G401 (cell line): Measurements from ENCODE around the gene FCN1. TPM values are rescaled to one million over a fixed set of nuclear protein-coding genes. Genes with fewer than 3 reads are reported as not detected.

ENCODE experiments used
- DNase-seq: peaks from one replicate; pipeline ENCODE4 v3.0.0-alpha.2; 2015; ENCODE audit warnings: low spot score
- in situ Hi-C: cut with HindIII; loops from 2 replicates; pipeline ENCODE4 v1.10.0; 2016; ENCODE audit warnings: low sequenced_read_pairs, mixed read lengths
- total RNA-seq: library from RNA; depleted of rRNA; stranded (reverse); fragments of >200 nt; shearing (Covaris generic); gene quantifications from 2 replicates; pipeline ENCODE4 v1.2.3, GENCODE V29; 2014

FCN1 gene
- total RNA-seq, 1 experiment from 2014 or later = not detected

DNA sequence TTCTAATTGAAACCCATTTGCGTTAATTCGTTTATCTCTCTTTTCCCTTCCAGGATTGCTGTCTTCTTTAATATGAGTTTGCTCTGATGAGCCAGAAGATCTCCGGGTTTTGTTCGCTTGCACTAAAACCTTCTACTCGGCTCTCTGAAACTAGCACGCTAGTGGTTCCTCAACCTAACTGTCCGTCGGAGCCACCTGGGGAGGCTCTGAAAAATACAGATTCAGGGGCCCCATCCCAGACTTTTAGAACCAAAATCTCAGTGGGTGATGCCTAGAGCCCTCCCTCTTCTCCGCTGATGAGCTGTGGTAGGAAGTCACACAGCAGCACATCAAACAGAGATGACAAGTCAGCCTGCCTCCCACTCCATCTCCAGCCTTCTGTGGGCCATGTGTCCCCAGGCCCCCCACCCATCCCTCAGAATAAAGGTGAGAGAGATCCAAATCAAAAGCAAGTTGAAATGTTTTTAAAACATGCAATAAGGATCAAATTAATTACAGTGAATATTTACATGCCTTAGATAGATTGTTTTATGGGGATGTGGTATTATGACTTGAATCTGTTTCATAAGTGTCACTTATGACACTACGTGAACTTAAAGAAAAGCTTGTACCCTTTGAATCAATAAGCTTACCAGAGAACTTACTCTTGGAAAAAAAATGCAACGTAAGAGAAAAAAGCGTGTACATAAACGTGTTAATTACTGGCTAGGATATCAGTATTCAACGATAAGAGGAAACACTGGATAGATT, 20.7 kb downstream of the FCN1 start:
- no peak for DNase-seq
- in situ Hi-C loops = no loop called here

- no peak for DNase-seq
- in situ Hi-C loops = no loop called here
These were observed 21.5 kb downstream of the FCN1 start for GRCh38 chr9:134895908-134896833.

DNA sequence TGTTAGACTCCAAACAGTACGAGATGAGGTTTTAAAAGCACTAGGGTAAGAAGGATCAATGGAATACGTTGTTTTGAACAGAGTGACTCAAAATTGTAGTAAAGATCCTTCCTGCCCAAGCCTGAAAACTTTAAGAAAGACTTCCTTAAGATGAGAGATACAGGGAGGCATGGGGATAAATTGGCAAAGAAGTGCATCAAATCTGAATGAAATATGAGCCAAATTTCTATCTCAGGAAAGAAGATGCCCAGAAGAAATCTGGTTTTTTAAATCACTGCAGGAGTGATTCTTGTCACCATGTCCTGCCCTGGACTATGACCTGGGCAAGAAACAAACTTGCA, 22.2 kb downstream of the FCN1 start:
- no peak for DNase-seq
- in situ Hi-C loops = no loop called here

GRCh38 chr9:134895097-134895496, 22.6 kb downstream of the FCN1 start:
- no peak for DNase-seq
- in situ Hi-C loops = no loop called here

DNA sequence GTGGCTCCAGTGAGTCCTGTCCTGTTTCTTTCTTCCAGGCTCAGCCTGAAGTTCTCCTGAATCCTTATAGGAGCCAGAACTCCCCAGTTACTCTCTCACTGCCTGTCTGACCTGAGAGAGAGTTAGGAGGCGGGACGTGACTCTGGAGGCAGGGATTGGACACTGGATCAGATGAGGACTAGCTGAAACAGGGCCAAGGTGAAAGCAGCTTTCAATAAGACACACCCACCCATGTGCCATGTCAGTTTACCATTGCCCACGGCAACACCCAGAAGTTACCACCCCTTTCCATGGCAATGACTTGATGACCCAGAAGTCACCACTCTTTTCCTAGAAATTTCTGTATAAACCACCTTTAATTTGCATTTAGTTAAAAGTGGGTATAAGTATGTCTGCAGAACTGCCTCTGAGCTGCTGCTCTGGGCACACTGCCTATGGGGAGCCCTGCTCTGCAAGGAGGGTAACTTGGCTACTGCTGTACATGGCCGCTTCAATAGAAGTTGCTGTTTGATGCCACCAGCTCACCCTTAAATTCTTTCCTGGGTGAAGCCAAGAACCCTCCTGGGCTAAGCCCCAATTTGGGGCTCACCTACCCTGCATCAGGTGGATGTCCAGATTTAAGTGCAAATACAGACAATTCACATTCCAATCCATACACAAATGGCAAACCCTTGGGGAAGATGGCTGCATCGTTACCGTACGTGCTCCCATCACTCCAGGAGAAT, 23.4 kb downstream of the FCN1 start:
- in situ Hi-C loops = no loop called here
- no peak for DNase-seq

DNA sequence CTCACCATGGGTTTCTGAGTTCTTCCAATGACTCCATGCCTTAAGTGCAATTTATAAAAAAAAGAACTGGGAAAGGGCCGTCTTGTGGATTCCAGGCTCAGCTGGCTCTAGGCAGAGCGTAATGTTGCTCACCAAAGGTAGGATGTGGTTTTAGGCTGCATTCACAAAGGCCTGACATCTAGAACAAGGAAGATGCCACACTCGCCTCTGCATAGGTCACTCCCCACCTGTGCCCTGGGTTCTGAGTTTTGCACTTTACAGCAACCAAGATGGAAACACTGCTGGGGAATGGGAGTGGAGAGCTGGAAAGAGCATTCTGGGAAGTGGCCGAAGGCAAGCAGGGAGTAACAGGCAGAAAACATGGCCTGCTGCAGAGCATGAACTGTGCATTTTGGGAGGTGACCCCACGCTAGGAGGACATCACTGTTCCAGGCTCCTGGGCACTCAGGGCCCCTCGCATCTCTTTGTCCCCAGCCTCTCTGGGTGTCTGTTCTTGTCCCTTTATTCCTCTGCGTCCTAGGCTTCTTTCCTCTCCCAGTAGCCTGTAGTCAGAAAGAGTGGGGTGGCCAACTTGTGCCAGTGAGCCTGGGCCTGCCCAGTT, 24.8 kb downstream of the FCN1 start:
- DNase-seq = no peak
- in situ Hi-C loops = no loop called here

DNA sequence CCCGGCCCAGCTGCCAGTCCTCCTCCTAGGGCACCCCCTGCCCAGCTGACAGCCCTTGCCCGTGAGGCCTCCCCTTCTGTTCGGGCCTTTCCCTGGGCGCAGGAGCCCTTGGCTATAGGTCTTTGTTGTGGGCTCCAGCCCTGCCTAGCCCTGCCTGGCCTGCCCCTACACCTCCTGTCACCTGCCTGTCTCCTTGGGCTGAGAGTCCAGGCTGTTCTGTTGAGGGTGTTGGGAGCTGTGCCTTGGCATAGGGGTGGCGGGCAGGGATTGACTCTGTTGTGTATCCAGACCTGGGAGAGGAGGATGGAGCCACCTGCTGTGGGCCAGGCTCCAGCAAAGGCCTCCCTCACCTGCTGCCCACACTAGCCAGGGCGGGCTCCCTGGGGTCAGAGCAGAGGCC, 25.5 kb downstream of the FCN1 start:
- no peak for DNase-seq

GRCh38 chr9:134891713-134892112, 26.0 kb downstream of the FCN1 start:
- DNase-seq = no peak
- in situ Hi-C loops = no loop called here

More for the DNA sequence above, 25.5 kb downstream of the FCN1 start:
- in situ Hi-C loops = no loop called here

GRCh38 chr9:134891053-134891452, 26.7 kb downstream of the FCN1 start:
- no peak for DNase-seq
- in situ Hi-C loops = no loop called here

DNA sequence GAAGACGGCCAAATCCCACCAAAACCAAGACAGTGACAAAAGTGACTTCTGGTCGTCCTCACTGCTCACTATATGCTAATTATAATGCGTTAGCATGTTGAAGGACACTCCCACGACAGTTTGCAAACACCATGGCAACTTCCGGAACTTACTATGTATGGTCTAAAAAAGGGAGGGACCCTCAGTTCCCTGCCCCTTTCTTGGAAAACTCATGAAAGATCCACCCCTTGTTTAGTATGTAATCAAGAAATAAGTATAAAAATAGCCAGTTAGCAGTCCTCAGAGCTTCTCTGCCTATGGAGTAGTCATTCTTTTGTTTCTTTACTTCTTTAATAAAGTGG, 27.6 kb downstream of the FCN1 start:
- in situ Hi-C loops = no loop called here
- no peak for DNase-seq

GRCh38 chr9:134889386-134890154, 28.1 kb downstream of the FCN1 start:
- no peak for DNase-seq

DNA sequence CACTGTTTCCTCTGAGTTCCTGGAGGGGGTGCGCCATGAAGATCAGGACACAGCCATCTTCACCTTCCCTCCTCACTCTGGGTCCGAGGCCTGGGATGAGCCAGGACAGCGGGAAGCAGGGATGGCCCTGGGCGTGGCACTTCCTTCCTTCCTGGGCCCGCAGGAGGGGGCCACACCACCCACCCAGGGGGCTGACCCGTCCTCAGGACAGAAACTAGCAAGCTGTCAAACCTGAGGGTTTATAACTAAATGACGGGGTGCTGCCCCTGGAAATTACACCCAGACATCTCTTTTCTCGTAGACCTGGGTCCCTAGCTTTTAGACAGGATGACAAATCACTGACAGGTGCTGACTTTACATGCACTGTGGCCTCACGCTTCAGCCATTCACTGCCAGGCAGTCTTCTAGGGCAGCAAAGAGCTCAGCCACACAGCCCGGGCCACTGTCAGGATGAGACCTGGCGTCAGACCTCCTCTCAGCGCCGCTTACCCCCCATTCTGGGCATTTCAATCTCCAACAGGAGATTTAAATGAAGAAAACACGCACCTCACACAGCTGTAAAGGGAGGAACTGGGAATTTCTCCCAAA, 29.0 kb downstream of the FCN1 start:
- DNase-seq = no peak
- in situ Hi-C loops = no loop called here

More at GRCh38 chr9:134889386-134890154, 28.1 kb downstream of the FCN1 start:
- in situ Hi-C loops = no loop called here

DNA sequence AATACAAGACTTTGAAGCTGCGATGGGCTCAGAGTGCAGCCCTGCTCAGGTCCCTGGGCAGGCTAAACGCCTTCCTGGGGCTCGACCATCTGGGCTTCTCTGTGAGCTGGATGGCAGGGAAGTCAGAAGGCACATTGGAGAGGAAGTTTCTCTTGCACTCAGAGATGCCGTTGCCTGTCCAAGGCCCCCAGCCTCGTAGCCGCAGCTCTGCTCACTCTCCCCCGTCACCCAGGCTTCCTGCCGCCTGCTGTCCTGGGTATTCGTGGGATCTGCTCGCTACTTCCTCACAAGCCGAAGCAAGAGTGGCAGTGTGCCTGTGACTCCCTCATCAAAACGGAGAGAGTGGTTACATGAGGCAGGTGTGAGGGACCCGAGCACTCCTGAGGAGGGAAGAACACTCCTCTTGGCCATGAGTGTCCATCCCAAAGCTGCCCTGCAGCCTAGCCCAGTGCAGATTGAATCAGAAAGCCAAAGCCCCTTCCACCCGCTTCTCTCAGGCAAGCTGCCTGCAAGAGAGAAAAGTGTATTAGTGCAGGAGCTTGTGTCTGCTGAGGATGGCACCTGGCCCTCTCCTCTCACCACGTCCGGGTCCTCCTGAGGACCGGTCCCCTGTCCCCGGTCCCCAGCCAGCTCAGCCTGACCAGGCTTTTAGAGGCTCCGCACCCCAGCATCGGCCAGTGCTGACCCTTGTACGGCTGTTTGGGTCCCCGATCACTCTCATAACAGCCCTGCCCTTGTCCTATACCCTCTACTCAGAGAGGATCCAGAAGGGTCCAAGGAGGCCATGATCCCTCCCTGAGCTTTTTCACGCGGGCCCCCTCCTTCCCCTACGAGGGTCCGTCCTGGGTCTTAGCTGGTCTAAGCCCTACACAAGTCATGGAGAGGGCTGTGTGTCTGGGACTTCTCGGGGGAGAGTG, 29.8 kb downstream of the FCN1 start:
- no peak for DNase-seq
- in situ Hi-C loops = no loop called here

DNA sequence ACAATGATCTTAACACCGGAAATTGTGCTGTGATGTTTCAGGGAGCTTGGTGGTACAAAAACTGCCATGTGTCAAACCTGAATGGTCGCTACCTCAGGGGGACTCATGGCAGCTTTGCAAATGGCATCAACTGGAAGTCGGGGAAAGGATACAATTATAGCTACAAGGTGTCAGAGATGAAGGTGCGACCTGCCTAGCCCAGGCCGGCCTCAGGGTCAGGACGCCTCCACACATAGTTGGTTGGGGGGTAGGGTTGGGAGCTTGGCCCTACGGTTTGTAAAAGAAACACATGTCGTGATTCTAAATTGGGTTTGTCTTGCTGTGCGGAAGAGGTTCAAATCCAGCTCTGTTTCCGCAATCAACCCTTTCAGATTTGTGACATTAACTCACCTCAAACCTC, 30.5 kb downstream of the FCN1 start:
- in situ Hi-C loops = no loop called here
- no peak for DNase-seq

DNA sequence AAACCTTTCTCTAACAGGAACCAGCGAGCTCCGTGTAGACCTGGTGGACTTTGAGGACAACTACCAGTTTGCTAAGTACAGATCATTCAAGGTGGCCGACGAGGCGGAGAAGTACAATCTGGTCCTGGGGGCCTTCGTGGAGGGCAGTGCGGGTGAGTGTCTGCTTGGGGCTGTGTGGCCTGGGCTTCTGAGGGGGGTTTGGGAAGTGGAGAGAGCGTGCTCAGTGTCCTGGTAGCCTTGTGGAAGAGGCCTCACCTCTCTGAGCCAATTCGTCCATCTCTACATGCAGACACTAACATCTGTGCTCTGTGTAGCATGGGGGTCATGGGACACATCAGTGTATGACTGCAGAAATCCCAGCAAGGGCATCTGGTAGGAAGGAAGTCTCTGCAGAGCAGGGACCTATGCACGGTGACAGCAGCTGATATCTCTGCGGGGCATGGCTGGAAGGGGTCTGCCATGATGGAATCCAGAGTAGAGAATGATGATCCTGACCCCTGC, 31.2 kb downstream of the FCN1 start:
- DNase-seq = no peak
- in situ Hi-C loops = no loop called here

GRCh38 chr9:134885679-134886412, 31.9 kb downstream of the FCN1 start:
- no peak for DNase-seq
- in situ Hi-C loops = no loop called here
